Measurements from ENCODE around the gene PLD6.

DNA sequence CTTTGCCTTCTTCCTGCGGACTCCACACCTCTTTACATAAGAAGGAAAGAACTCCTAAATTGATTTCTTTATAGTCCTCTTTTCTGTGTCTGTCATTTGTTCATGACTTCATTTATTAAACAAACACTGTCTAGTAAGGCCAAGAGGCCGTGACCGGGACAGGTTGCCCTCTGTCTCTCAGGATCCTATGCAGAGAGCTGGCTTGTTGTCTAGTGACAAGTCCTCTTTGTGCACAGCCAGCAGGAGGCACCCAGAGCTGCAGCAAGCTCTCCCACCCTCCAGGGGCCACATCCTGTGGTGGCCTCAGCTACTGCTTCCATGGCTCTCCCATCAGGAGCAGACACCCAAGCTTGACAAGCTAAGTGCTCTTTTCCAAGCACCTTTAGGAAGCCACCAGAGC lies 50.6 kb downstream of the PLD6 start:
- TF ChIP-seq, protein P1, sequence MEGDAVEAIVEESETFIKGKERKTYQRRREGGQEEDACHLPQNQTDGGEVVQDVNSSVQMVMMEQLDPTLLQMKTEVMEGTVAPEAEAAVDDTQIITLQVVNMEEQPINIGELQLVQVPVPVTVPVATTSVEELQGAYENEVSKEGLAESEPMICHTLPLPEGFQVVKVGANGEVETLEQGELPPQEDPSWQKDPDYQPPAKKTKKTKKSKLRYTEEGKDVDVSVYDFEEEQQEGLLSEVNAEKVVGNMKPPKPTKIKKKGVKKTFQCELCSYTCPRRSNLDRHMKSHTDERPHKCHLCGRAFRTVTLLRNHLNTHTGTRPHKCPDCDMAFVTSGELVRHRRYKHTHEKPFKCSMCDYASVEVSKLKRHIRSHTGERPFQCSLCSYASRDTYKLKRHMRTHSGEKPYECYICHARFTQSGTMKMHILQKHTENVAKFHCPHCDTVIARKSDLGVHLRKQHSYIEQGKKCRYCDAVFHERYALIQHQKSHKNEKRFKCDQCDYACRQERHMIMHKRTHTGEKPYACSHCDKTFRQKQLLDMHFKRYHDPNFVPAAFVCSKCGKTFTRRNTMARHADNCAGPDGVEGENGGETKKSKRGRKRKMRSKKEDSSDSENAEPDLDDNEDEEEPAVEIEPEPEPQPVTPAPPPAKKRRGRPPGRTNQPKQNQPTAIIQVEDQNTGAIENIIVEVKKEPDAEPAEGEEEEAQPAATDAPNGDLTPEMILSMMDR (optimal IDR thresholded peaks at IDR 0.05 in 1 of 3, IDR thresholded peaks at IDR 0.05 in 1 of 3, conservative IDR thresholded peaks at IDR 0.05 in 1 of 3; ENCODE audit: extremely low read depth in 1 of 3, insufficient read depth in 2 of 3, low read length in 3 of 3) = no peak
- no peak for TF ChIP-seq EZH2 (IDR thresholded peaks at IDR 0.05; ENCODE audit: low read length)
